PC-3 (cell line): ENCODE data around the gene C1QTNF12. TPM values are rescaled to one million over a fixed set of nuclear protein-coding genes. Genes with fewer than 3 reads are reported as not detected.
A peak's percentile ranks its signal among the peaks of the same experiment; 100 is the strongest.

Experiments used
- ATAC-seq: fragments of 200-7000 bp; cut with Tn5 transposase; 2 replicates; pipeline ENCODE4 v1.9.1; 2020; ENCODE audit warnings: mild to moderate bottlenecking, moderate library complexity
- BruUV-seq: library from RNA; stranded (reverse); fragments of 400-500 nt; replicated peaks from 2 replicates; lab custom pipeline; 2021; lab: Mats Ljungman, UMichigan
- CTCF ChIA-PET: fragments of 300-600 bp; sonication (Branson Sonifier 250); formaldehyde crosslinking; loops from one replicate; lab custom pipeline; 2022; ENCODE audit warnings: antibody characterized with exemption; lab: Charles Lee
- POLR2A ChIA-PET: fragments of 300-600 bp; sonication (Branson Sonifier 250); formaldehyde crosslinking; loops from one replicate; lab custom pipeline; 2022; ENCODE audit warnings: antibody characterized with exemption; ENCODE audit not compliant: unreplicated experiment; lab: Charles Lee
- DNase-seq: peaks from one replicate; pipeline ENCODE4 v3.0.0-alpha.2; 2015
- H2AFZ ChIP-seq: fragments of 300-600 bp; sonication (generic); 2 replicates; pipeline ENCODE4 v1.6.0; 2016; ENCODE audit warnings: antibody characterized with exemption, low read length
- H3F3A ChIP-seq: fragments of 300-600 bp; sonication (generic); one replicate; pipeline ENCODE4 v1.6.0; 2017; ENCODE audit warnings: antibody characterized with exemption, low read length, control low read depth, mild to moderate bottlenecking; ENCODE audit not compliant: unreplicated experiment
- H3K27ac ChIP-seq: fragments of 300-600 bp; sonication (generic); 2 replicates; pipeline ENCODE4 v1.5.1; 2016; ENCODE audit warnings: mild to moderate bottlenecking, low read length
- H3K27me3 ChIP-seq: fragments of 300-600 bp; sonication (generic); 2 replicates; pipeline ENCODE4 v1.6.1; 2016; ENCODE audit warnings: low read length, mixed read lengths
- H3K36me3 ChIP-seq: fragments of 300-600 bp; sonication (generic); 2 replicates; pipeline ENCODE4 v1.6.1; 2016; ENCODE audit warnings: low read depth, mixed run types, low read length, mixed read lengths
- H3K4me1 ChIP-seq: fragments of 300-600 bp; sonication (generic); 2 replicates; pipeline ENCODE4 v1.5.1; 2016; ENCODE audit warnings: low read length; ENCODE audit not compliant: insufficient read depth
- H3K4me2 ChIP-seq: fragments of 300-600 bp; sonication (generic); 2 replicates; pipeline ENCODE4 v1.6.0; 2016; ENCODE audit warnings: low read length
- H3K4me3 ChIP-seq: fragments of 300-600 bp; sonication (generic); 2 replicates; pipeline ENCODE4 v1.5.1; 2016; ENCODE audit warnings: mild to moderate bottlenecking, low read length, mixed read lengths
- H3K79me2 ChIP-seq: fragments of 300-600 bp; sonication (generic); 2 replicates; pipeline ENCODE4 v1.6.1; 2017; ENCODE audit warnings: low read length, mixed read lengths
- H3K9ac ChIP-seq: fragments of 300-600 bp; sonication (generic); 2 replicates; pipeline ENCODE4 v1.6.0; 2016; ENCODE audit warnings: mild to moderate bottlenecking, low read length
- H3K9me2 ChIP-seq: fragments of 300-600 bp; sonication (generic); replicated peaks from 2 replicates; pipeline ENCODE4 v1.6.1; 2016; ENCODE audit warnings: mixed run types, low read length, mixed read lengths
- H3K9me3 ChIP-seq: fragments of 300-600 bp; sonication (generic); 2 replicates; pipeline ENCODE4 v1.6.1; 2016; ENCODE audit warnings: low read length, mixed read lengths
- H4K20me1 ChIP-seq: fragments of 300-600 bp; sonication (generic); 2 replicates; pipeline ENCODE4 v1.6.1; 2016; ENCODE audit warnings: low read length, mixed read lengths
- CTCF ChIP-seq: fragments of 300-600 bp; sonication (generic); conservative IDR thresholded peaks from 2 replicates; pipeline ENCODE4 v1.5.1; 2017; ENCODE audit warnings: antibody characterized with exemption, low read depth, mild to moderate bottlenecking, low read length
- EZH2 ChIP-seq: fragments of 300-600 bp; sonication (generic); IDR thresholded peaks from one replicate; pipeline ENCODE4 v1.6.1; 2017; ENCODE audit warnings: antibody characterized with exemption, mild to moderate bottlenecking, low read length; ENCODE audit not compliant: unreplicated experiment
- EZH2phosphoT487 ChIP-seq: fragments of 300-600 bp; sonication (generic); IDR thresholded peaks from 2 replicates; pipeline ENCODE4 v1.6.1; 2018; ENCODE audit warnings: mild to moderate bottlenecking, antibody characterized with exemption, low read length, borderline replicate concordance
- intact Hi-C: fragments of 100-400 bp; cut with micrococcal nuclease; formaldehyde crosslinking; loops from 2 replicates; pipeline ENCODE4 v1.9.0; 2023
- total RNA-seq: library from RNA; depleted of rRNA; stranded (reverse); fragments of >200 nt; gene quantifications from 2 replicates; pipeline ENCODE4 v1.2.3, GENCODE V29; 2014

C1QTNF12 gene
- total RNA-seq, 1 experiment from 2014 or later: 3.9 TPM

DNA sequence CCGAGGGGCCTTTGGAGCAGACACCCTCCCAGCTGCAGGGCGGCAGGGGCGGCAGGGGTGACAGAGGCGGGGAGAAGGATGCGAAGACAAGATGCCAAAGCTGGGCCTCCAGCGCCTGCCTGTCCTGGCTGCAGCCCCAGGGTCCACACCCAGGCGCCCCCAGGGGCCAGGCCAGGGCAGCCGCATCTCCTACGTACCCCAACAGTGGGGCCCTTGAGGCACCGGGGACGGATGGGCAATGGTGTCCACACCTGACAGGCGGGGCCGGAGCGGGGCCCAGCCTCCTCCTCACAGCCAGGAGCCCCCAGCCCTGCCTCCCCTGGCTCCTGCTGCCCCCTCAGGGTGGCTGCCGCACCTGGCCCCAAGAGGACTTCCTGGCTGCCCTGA is 7.3 kb downstream of the C1QTNF12 start:
- no peak overlapping the region for H2AFZ ChIP-seq
- H3K9ac ChIP-seq: peak overlapping the region; percentile 43; the same call in 1 of the 2 replicates
- H3K4me2 ChIP-seq: peak overlapping the region; percentile 39
- no peak overlapping the region for H3K4me3 ChIP-seq
- no peaks in the 10 kb centered on the region for H3K9me3 ChIP-seq
- ATAC-seq (no peak), DNase-seq (no peak)
- H3K79me2 ChIP-seq: peaks cover 15% of the 10 kb centered on the region
- no peak for TF ChIP-seq EZH2phosphoT487
- TF ChIP-seq EZH2: no peak
- TF ChIP-seq CTCF: no peak; the same call in none of the 2 replicates
- ChIA-PET POLR2A (interaction anchor here (0.6 kb wide), 1 partner anchor 123 kb away, joined by 3 read pairs; the partner anchor contains the start of gene C1orf159), CTCF (interaction anchor here (1.7 kb wide), 1 partner anchor 26 kb away, joined by 4 read pairs; no protein-coding TSS in a partner anchor)
- H3K27ac ChIP-seq: peak overlapping the region; percentile 91
- no peaks in the 10 kb centered on the region for H3K9me2 ChIP-seq
- intact Hi-C loops: loop anchor here (2.0 to 5.0 kb wide), 2 partner anchors 26 to 53 kb away; no protein-coding TSS in a partner anchor
- no peaks in the 10 kb centered on the region for H4K20me1 ChIP-seq
- H3K27me3 ChIP-seq: no peaks in the 10 kb centered on the region
- H3K4me1 ChIP-seq: peaks cover 46% of the 10 kb centered on the region
- H3K36me3 ChIP-seq: no peaks in the 10 kb centered on the region
- H3F3A ChIP-seq: no peaks in the 10 kb centered on the region
- BruUV-seq: no TSS peak

DNA sequence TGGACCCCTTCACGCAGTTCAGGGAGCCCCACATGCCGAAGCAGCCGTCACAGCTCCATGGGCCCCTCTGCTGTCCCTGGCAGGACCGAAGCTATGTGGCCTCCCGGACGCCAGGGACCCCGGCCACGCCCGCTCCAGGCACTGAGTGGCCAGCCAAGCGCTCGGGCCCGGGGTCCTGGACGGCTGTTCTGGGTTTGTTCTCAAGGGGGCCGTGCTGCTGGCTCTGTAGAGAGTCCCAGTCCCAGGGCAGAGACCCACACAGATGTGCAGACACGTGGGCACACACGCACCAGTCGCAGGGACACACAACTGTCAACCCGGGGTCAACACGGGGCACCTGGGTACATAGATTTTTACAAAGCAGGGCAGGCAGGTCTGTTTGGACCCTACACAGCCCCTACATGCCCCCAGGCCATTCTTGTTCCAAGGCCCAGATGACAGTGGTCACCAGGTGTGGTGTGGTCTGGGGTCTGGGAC is 7.8 kb downstream of the C1QTNF12 start:
- H3K9ac ChIP-seq: peak overlapping the region; percentile 43
- peak overlapping the region; percentile 76; the same call in 1 of the 2 replicates for H3K4me2 ChIP-seq
- H3K4me3 ChIP-seq: no peak overlapping the region
- H3K79me2 ChIP-seq: peaks cover 20% of the 10 kb centered on the region
- ChIA-PET CTCF (interaction anchor here (1.7 kb wide), 1 partner anchor 26 kb away, joined by 4 read pairs; no protein-coding TSS in a partner anchor), POLR2A (interaction anchor here (0.6 kb wide), 1 partner anchor 123 kb away, joined by 3 read pairs; the partner anchor contains the start of gene C1orf159)
- H4K20me1 ChIP-seq: no peaks in the 10 kb centered on the region
- no peaks in the 10 kb centered on the region for H3K36me3 ChIP-seq
- DNase-seq (no peak), ATAC-seq (no peak)
- intact Hi-C loops: loop anchor here (2.0 to 5.0 kb wide), 2 partner anchors 26 to 54 kb away; no protein-coding TSS in a partner anchor
- BruUV-seq: no TSS peak
- no peaks in the 10 kb centered on the region for H3K9me2 ChIP-seq
- H2AFZ ChIP-seq: no peak overlapping the region
- no peaks in the 10 kb centered on the region for H3K9me3 ChIP-seq
- peaks cover 50% of the 10 kb centered on the region for H3K4me1 ChIP-seq
- H3K27ac ChIP-seq: peak overlapping the region; percentile 91
- H3K27me3 ChIP-seq: no peaks in the 10 kb centered on the region
- no peaks in the 10 kb centered on the region for H3F3A ChIP-seq
- TF ChIP-seq EZH2phosphoT487 (no peak), EZH2 (no peak), CTCF (no peak)
